Measurements from ENCODE around the gene TCF4.

TCF4 gene

DNA sequence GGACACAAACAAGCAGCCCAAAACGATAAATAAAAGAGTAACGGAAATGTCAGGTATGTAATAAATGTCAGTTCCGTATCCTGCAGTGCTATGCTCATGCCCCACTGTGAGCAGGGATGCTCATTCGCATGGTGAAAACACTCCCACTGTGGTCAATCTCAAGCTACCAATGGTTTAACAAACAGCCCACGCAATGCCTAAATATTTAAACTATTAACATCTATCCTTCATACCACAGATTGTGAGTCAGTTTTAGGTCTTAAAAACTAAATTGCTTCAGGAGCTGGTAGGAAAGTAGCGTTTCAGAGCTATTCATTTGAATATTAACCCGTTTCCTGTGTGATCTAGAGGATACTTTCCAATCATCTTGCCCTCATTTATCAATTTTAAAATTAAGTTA, 207.4 kb downstream of the TCF4 start:
- DNase-seq = no peak

DNA sequence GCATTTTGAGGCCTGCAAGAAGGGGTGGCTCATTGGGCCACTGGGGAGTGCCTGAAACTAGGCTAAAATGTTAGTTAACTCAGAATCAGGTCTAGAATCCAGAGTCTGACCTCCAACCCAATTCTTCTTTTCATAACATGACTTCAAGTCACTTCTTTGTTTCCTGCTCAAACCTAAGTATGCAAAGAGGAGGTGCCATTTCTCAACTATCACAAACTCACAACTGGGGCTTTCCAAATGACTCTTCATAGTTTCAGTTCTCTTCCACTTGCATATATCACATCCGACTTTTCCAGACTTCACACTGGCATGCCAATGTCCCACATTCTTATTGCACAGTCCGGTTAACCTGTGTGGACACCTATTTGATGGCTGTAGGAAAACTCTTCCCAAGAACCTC, 211.6 kb downstream of the TCF4 start:
- DNase-seq = no peak

DNA sequence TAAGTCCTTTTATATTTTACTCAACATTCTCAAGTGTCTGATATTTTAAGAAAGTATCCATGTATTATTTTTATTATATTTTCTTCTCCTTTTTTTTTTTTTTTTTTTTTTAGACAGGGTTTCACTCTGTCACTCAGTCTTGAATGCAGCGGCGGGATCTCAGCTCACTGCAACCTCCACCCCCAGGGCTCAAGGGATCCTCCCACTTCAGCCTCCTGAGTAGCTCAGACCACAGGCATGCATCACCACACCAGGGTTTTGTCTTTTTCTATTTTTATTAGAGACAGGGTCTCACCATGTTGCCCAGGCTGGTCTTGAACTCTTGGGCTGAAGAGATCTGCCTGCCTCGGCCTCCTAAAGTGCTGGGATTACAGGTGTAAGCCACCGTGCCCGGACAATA, 212.1 kb downstream of the TCF4 start:
- DNase-seq = no peak

DNA sequence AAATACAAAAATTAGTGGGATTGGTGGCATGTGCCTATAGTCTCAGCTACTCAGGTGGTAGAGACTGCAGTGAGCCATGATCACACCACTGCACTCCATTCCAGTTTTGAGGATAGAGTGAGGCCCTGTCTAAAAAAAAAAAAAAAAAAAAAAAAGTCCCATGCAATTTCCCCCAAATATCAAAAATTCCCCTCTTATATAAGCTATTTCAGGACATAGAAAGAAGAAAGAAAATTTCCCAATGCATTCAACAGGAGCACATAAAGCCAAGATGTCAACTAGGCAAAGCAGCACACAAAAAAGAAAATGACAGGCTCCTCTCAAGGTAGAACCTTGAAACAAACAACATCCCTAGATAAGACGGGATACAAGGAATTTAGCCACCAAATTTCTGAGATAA, 213.3 kb downstream of the TCF4 start:
- no peak for DNase-seq

DNA sequence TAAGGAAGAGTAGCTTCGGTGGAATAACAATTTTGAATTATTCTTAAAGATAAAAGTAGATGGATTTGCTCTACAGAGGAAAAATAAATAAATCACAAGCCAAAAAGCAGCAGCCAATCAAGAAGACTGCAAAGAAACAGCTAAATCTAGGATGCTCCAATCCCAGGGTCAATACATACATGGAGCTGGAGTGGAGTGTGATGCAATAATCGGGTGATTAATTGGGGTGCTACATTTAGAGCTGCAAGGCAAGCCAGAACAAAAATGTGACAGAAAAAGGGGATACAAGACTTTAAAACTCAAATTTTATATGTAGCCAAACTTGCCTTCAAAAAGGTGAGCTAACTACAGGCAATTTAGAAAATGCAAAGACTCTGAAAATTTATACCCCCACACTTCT, 215.8 kb downstream of the TCF4 start:
- DNase-seq = no peak

DNA sequence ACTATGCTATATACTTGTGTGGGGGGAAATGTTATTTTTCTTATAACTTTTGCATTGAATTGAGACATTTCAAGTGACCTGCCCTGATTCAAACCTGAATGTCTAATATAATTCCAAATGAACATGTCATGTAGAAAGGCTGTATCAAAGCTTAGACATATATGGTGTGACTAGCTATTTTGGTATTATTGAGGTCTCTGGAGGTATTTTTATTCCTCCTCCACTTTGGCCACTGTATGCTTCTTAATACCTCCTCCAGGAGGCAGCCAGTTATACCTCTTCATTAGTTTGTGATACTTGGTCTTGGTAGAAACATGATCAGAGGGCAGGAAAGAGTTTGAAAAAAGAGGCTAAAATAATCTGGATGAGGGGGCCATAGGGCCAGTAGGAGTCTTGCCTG, 217.1 kb downstream of the TCF4 start:
- DNase-seq = no peak

DNA sequence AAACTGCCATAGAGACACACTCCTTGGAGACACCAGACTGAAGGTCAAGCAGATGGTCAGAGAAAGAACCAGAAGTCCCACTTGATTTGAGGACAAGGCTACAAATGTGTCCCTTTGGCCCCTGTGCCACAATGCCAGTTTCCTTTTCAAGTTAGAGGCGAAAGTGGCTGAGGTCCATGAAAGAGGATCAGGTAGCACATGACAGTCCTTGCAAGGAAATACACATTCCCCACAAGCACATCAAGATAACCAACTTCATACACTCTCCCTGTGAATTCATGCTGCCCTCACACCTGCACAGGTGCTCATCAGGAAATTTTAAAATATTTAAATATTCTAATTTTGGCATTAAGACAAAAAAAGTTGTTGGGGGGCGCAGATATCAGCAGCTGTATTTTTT, 218.6 kb downstream of the TCF4 start:
- no peak for DNase-seq

DNA sequence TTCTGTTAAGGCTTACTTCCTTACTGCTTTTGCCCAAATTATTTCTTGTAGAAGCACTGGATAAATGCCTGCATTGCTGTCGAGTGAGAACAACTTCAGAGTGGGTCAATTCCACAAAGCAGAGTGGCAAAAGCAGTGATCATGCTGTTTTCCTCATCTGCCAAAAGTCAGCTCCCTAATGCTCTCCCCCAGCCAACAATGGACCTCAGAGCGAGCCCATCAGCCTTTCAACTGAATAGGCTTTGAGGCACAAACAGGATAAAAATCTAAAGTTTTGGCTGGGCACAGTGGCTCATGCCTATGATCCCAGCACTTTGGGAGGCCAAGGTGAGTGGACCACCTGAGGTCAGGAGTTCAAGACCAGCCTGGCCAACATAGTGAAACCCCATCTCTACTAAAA, 222.7 kb downstream of the TCF4 start:
- no peak for DNase-seq

DNA sequence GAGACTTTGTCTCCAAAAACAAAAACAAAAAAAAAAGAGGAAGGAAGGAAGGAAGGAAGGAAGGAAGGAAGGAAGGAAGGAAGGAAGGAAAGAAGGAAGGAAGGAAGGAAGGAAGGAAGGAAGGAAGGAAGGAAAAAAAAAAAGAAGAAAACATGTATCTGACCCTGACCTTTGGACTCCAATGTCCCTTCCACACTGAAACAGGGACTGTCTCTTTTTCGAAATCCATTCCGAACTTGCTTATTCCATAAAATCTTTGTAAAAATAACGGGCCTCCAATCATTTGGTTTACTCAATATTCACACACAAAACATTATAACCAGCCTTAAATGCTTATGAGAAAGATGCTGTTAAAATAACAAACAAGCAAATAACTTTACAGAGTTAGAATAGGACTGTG, 225.7 kb downstream of the TCF4 start:
- DNase-seq = no peak

DNA sequence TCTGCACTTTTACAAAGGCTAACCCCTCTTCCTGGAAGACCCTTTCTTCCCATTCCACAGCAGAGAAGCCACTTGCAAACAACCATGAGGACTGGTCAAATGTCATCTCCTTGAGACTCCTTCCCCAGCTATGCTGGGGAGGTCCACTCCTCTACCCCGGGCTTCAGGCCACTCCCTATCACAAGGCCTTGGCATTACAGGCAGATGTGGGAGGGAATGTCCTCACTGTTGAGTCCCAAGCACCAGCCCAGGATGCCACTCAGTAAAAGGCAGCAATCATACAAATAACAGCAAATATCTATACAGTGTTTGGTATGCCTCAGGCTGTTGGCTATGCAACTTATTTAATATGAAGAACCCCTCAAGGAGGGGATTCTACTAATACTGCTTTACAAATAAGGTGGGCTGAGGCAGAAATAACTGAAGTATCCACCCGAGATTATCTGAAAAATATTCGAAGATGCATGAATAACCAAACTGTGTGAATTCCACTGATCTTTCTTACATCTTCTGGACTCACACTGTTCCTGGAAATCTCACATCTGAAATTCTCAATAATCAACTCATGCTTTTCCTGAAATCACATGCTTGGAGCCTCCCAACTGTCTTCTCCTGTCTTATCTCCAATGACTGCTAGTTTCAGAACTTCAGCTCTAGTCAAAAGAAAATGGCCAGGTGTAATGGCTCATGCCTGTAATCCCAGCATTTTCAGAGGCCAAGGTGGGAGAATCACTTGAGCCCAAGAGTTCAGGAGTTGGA, 226.3 kb downstream of the TCF4 start:
- no peak for DNase-seq

DNA sequence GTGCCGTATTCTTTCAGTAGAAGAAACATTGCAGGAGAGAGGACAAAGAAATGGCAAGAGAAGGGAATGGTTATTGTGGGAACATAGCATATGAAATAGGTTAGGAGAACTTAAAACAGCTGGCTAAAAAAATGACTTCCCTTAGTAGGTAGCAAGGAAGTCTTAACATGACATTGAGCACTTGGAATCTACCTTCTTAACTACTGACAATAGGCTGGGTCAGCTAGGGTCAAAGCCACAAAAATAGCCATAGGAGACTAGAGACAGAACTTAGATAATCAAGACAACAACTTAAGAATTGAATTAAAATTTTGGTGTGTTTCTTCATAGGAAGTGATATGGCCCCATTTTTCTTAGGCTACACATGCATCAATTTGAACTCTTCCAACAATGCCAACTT, 227.9 kb downstream of the TCF4 start:
- DNase-seq = no peak

DNA sequence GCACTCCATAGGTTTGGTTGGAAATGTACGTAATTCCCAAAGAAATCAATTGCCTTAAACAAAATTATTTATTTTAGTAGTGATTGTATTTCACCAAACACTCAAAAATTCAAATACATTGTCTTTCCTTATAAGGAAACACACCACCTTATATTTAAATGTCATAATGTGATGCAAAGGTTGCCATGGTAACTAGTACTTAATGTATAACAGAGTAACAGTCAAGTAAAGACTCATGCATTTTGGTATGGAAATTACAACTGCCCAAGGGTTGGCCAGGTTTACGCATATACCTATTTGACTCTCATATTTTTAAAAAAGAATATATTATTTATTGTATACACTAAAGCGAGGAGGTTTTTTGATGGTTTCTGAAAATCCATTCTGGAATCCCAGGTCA, 231.2 kb downstream of the TCF4 start:
- DNase-seq = no peak

DNA sequence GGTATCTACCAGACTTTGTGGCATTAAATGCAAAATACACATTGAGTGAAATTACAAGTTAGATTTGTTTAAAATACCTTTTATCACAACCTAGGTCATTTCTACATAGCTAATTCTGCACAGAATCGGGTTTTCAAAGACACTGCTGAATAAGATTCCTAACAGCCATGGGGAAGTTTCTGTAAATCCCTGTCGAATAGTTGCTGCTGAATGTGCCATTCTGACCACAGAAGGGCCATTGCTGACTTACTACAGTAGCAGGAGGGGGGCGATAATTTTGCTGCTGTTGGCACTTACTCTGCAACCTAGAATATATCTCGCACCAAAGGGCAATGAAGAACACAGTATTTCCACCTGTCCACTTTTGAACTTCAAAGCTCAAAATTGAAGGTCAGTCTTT, 232.8 kb downstream of the TCF4 start:
- DNase-seq = no peak

DNA sequence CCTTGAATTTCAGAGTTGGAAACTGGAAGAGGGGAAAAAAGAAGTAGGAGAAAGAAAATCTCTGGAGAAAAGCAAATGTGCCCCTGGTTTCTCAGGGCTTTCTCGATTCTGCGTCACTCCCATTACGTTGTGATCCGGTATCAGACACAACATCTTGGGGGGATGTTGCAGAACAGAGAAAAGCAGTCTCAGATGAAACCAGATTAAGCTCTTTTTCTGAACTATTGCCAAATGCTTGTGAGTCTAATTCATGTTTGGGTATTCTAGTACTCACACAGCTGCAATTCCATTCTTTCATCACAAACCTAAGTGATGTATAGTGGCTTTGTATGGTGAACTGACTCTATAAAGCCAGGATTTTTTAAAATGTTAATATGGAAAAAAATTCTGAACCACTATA, 233.2 kb downstream of the TCF4 start:
- DNase-seq = no peak

DNA sequence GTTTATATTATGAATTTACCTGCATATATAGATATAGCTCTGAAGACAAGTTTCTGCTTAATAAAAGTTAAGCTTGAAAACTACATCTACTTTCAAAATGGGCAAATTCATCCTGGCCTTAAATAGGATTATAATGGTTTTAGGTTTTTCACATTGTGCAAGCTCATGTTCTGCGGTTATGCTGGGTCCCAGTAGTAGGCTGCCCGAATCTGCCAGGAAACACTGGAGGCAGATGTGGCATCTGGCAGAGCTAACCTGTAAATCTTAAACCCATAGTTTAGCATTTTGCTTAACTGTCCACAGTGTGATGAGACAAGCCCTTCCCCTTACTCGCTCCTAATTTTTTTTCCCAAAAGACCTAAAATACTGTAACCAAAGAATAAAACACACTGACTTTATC, 234.2 kb downstream of the TCF4 start:
- no peak for DNase-seq

DNA sequence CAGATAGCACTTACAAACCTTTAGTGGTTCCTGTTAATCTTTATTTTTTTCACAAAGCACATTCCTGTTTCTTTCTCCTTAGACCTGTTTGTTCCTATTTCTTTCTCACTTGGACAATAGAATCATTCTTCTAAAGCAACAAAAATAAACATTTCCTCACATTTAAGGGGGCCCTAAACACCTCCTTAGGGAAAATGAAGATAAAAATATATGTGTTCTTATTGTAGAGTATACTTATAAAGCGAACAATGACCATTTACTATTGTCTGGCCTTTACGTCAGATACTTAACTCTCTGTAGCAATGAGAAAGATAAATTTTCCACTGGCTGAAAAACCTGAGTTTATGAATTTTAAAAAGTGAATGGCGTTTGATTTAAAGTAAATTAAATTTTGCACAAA, 234.6 kb downstream of the TCF4 start:
- no peak for DNase-seq

DNA sequence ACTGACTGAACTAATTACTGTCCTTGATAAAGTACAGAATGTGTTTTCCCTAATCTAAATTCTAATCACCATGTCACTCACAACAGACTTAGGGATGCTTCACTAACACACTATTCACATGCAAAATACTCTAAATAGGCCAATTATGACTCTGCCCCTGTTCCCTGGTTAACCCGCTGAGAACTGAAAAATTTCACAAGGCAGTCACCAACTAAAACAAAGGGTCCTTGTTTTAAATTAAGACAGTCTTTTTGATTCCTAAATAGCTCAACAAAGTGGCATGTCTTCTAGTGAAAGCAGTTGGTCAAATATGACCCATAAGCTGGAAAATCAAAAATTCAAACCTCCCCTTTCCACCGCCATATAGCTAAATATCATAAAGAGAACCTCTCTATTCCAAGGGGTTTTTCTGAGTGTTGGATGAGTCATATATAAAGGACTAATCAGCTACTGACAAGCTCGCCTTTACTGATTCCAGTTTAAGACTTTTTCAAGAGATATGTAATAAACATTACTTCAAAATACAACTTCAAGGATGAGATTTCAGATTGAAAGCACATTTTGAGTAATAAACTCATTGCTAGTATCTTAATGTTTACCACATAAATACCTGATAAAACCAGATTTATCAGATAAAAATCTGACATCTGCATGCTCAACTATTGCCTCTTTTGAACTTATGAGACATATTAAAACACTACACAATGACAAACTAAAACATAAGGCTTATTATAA, 235.8 kb downstream of the TCF4 start:
- no peak for DNase-seq

DNA sequence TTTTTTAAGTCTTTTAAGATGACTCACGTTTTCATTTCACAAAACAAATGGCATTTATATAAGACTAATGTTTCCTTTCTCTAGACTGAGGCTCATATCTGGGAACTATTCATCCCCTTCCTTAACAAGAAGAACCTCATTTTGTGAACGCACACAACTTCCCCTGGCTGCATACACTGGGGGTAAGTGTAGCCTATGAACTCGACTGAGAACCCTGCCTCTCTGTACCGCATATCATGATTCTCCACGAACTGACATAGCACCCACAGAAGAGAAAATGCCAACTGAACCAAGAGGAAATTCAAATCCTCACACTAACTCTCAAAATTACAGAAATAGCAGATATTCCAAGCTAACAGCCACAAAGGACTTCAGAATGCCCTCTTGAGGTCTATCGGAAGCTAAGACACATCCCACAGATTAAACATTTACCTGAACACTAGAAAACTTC, 236.7 kb downstream of the TCF4 start:
- DNase-seq = no peak

DNA sequence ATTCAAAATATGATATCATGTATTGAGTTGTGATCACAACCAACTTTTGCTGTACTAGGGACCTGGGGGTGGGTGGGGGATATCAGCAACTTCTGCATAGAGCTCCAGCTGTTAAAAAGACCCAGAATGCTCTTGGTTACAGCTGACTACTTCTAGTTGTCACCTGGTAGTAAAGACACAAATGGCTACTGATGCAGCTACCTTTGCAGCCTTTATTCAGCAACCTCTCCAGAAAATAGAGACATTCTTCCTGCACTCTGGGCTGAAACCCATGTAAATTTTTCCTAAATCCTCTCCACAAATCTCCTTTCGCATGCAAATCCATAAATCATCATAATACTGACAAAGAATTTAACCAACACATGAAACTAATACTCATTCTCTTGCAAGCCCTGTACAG, 238.3 kb downstream of the TCF4 start:
- DNase-seq = no peak

DNA sequence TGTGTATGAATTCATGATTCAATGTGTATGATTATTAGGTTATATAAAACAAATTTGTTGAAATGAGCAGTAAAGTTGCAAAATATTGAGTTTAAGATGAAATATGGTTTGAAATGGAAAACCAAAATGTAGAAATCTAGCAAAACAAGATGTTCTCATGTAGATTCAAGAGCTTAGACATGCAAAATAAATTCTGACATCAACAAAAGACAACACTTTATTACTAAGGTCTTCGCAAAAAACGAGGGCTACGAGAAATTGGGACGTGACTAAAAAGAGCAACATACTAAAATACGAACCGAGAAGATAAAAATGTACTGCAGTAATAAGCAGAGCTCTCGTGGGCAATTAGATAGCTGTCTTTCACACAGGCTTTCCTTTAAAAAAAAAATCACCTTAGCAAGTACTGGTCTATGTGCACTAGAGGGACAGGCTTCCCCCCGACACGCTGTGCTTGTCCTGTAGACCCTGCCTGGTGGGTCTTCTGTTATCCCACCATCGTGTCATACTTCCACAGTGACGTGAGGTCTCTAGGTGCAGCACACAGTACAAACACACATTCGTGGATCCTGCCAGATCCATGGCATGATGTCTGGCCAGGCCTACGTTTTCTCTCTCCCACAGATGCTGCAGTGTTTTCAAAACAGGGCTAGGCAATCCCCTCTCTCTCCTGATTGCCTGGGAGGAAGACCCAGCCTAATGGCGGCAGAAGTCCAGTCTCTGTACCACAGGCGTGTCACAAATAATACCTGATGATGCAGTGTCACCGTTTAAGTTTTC, 240.8 kb downstream of the TCF4 start:
- DNase-seq = no peak

DNA sequence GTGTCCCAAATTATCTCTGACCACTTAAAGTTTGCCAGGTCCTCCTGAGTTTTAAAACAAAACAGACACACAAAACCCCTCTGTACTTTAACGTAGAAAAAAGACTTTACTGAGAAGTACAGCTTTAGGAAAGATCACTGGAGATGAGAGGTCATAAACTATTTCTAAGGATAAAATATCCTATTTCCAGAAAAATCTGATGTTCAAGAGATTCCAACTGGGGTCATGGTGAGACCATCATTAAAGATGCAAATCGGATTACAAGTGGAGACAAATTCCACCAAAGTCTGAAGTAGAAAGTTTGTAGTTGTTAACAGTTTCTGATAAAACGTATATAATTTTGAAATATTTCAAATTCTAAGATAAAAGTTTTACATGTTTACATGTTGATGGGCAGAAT, 241.6 kb downstream of the TCF4 start:
- DNase-seq = no peak

DNA sequence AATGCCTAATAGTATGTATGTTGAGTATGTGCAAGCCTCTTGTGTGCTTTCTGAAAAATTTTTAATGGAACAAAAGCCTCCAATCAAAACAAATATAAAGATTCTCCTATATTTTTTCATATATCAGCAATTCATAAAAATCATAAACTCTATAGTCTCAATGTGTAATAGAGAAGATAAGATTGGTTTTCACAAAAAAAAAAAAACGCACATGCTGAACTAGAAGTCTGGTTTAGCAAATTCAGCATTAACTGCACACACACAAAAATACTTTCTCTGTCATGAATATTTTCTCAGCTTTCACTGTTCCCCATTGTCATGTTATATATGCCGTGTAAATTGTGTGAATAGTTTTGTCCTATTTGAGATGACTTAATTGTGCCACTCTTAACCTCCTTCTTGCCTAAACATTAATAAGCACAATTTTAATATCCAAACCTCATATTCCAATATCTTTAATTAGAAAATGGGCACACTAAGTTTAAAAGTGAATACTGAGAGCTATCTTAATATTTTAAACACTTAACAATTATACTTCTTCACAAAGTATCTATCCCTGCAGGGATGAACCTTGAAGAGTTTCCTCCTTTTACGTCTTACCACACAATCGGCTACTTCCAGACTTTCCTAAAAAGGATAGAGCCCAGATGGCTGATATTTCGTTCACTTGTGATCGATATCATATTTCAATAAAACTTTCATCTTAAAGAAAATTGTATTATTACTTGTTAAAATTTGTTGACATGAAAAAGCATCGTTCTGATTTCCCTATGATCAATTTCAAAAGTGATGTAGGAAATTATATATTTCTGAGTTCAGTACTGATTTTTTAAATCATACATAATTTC, 242.7 kb downstream of the TCF4 start:
- DNase-seq = no peak

Measured in effector CD8-positive, alpha-beta T cell (primary cell).